Nephron progenitor cell (in vitro differentiated cells): ENCODE results near the gene BRSK1.
A peak's percentile ranks its signal among the peaks of the same experiment; 100 is the strongest.

Experiments used
- DNase-seq: peaks from one replicate; pipeline ENCODE4 v3.0.0; 2021
- H3K27ac Mint-ChIP-seq: 2 replicates; pipeline ENCODE4 v1.8.0; 2021; ENCODE audit warnings: mild to moderate bottlenecking, moderate library complexity, mixed read lengths
- H3K27me3 Mint-ChIP-seq: 2 replicates; pipeline ENCODE4 v1.8.0; 2021; ENCODE audit warnings: mild to moderate bottlenecking, low read depth, mixed read lengths; ENCODE audit not compliant: poor library complexity
- H3K36me3 Mint-ChIP-seq: 2 replicates; pipeline ENCODE4 v1.8.0; 2021; ENCODE audit warnings: low read depth, mixed read lengths
- H3K4me1 Mint-ChIP-seq: 2 replicates; pipeline ENCODE4 v1.8.0; 2021; ENCODE audit warnings: mixed read lengths
- H3K4me3 Mint-ChIP-seq: 2 replicates; pipeline ENCODE4 v1.8.0; 2021; ENCODE audit warnings: mild to moderate bottlenecking, moderate library complexity, mixed read lengths
- H3K9me3 Mint-ChIP-seq: 2 replicates; pipeline ENCODE4 v1.8.0; 2021; ENCODE audit warnings: mild to moderate bottlenecking, moderate library complexity, mixed read lengths
- CTCF ChIP-seq: fragments of 200-600 bp; sonication (generic); IDR thresholded peaks from 2 replicates; pipeline ENCODE4 v1.5.0; 2021; ENCODE audit warnings: antibody characterized with exemption

The BRSK1 gene

GRCh38 chr19:55300886-55301458 is 17.2 kb downstream of the BRSK1 start:
- Mint-ChIP-seq H3K4me1 (peaks cover 38% of the 10 kb centered on the region), H3K27ac (peak overlapping the region; percentile 79), H3K27me3 (peaks cover 4% of the 10 kb centered on the region), H3K4me3 (no peak overlapping the region), H3K9me3 (no peaks in the 10 kb centered on the region), H3K36me3 (peaks cover 51% of the 10 kb centered on the region)
- no peak for TF ChIP-seq CTCF
- no peak for DNase-seq

GRCh38 chr19:55301459-55302317 is 17.9 kb downstream of the BRSK1 start:
- peaks cover 4% of the 10 kb centered on the region for H3K27me3 Mint-ChIP-seq
- peak; percentile 98 for DNase-seq
- H3K36me3 Mint-ChIP-seq: peaks cover 54% of the 10 kb centered on the region
- no peaks in the 10 kb centered on the region for H3K9me3 Mint-ChIP-seq
- H3K27ac Mint-ChIP-seq: no peak overlapping the region
- H3K4me1 Mint-ChIP-seq: peaks cover 38% of the 10 kb centered on the region
- peak; percentile 98 for TF ChIP-seq CTCF
- peak overlapping the region; percentile 70 for H3K4me3 Mint-ChIP-seq

GRCh38 chr19:55302318-55302703 is 18.5 kb downstream of the BRSK1 start:
- Mint-ChIP-seq H3K27ac (no peak overlapping the region), H3K36me3 (peaks cover 58% of the 10 kb centered on the region), H3K9me3 (no peaks in the 10 kb centered on the region), H3K4me3 (no peak overlapping the region), H3K4me1 (peaks cover 38% of the 10 kb centered on the region), H3K27me3 (peaks cover 4% of the 10 kb centered on the region)
- no peak for TF ChIP-seq CTCF
- no peak for DNase-seq

GRCh38 chr19:55303477-55303876 is 19.7 kb downstream of the BRSK1 start:
- H3K36me3 Mint-ChIP-seq: peaks cover 62% of the 10 kb centered on the region
- H3K4me3 Mint-ChIP-seq: no peak overlapping the region
- H3K27me3 Mint-ChIP-seq: peaks cover 4% of the 10 kb centered on the region
- no peak for DNase-seq
- peaks cover 34% of the 10 kb centered on the region for H3K4me1 Mint-ChIP-seq
- no peaks in the 10 kb centered on the region for H3K9me3 Mint-ChIP-seq
- TF ChIP-seq CTCF: no peak
- H3K27ac Mint-ChIP-seq: no peak overlapping the region

GRCh38 chr19:55304279-55304978 is 20.6 kb downstream of the BRSK1 start:
- Mint-ChIP-seq H3K4me3 (no peak overlapping the region), H3K27me3 (peaks cover 4% of the 10 kb centered on the region), H3K27ac (no peak overlapping the region), H3K4me1 (peaks cover 29% of the 10 kb centered on the region), H3K36me3 (peaks cover 63% of the 10 kb centered on the region), H3K9me3 (no peaks in the 10 kb centered on the region)
- peak; percentile 62 for DNase-seq
- TF ChIP-seq CTCF: no peak
